Natural killer cell (primary cell): ENCODE results near the gene PCARE. TPM values are rescaled to one million over a fixed set of nuclear protein-coding genes. Genes with fewer than 3 reads are reported as not detected.

Experiments
- ATAC-seq, 3 donors: fragments of 150-1000 bp in 2 of 3; fragments of 200-7000 bp in 1 of 3; cut with Tn5 transposase; 1 replicate in 1 of 3; 2 replicates in 2 of 3; pipeline ENCODE4 v1.10.0; 2021; ENCODE audit warnings: mild to moderate bottlenecking in 2 of 3, moderate library complexity in 2 of 3
- DNase-seq, 2 donors: peaks; one replicate each; pipeline versions ENCODE4 v3.0.0 to v3.0.0-alpha.2; 2013 to 2021; ENCODE audit warnings: mixed read lengths in 1 of 2
- H3K27ac ChIP-seq: one replicate; pipeline ENCODE4 v1.5.1; 2013; ENCODE audit warnings: mild to moderate bottlenecking, low read length
- H3K27me3 ChIP-seq: one replicate; pipeline ENCODE4 v1.6.1; 2013; ENCODE audit warnings: low read length; ENCODE audit not compliant: control insufficient read depth, insufficient read depth
- H3K36me3 ChIP-seq: one replicate; pipeline ENCODE4 v1.6.1; 2013; ENCODE audit warnings: low read length; ENCODE audit not compliant: control insufficient read depth, insufficient read depth
- H3K4me1 ChIP-seq: one replicate; pipeline ENCODE4 v1.6.1; 2013; ENCODE audit warnings: low read length; ENCODE audit not compliant: control insufficient read depth, insufficient read depth
- H3K4me3 ChIP-seq: one replicate; pipeline ENCODE4 v1.5.1; 2013; ENCODE audit warnings: low read length
- H3K9me3 ChIP-seq: one replicate; pipeline ENCODE4 v1.6.1; 2013; ENCODE audit warnings: low read length; ENCODE audit not compliant: control insufficient read depth, insufficient read depth
- H3K27ac Mint-ChIP-seq, 2 donors: one replicate each; pipeline ENCODE4 v1.8.0; 2022; ENCODE audit warnings: mild to moderate bottlenecking in 2 of 2, mixed read lengths in 2 of 2, moderate library complexity in 1 of 2
- H3K27me3 Mint-ChIP-seq, 2 donors: one replicate each; pipeline ENCODE4 v1.8.0; 2022; ENCODE audit warnings: low read depth in 2 of 2, mixed read lengths in 2 of 2
- H3K36me3 Mint-ChIP-seq: one replicate; pipeline ENCODE4 v1.8.0; 2022; ENCODE audit warnings: mixed read lengths
- H3K4me1 Mint-ChIP-seq, 2 donors: one replicate each; pipeline ENCODE4 v1.8.0; 2022; ENCODE audit warnings: mixed read lengths in 2 of 2
- H3K4me3 Mint-ChIP-seq: one replicate; pipeline ENCODE4 v1.8.0; 2022; ENCODE audit warnings: mild to moderate bottlenecking, moderate library complexity, mixed read lengths
- H3K9me3 Mint-ChIP-seq, 2 donors: one replicate each; pipeline ENCODE4 v1.8.0; 2022; ENCODE audit warnings: mixed read lengths in 2 of 2
- WGBS: methylation state at CpG from one replicate; pipeline ENCODE4 v1.1.7; 2013; ENCODE audit warnings: missing lambda C conversion rate; ENCODE audit not compliant: insufficient coverage; 5-methylcytosine and 5-hydroxymethylcytosine counted together
- intact Hi-C: fragments of 100-400 bp; cut with micrococcal nuclease; formaldehyde crosslinking; loops from one replicate; pipeline ENCODE4 v1.14.2; 2022
- total RNA-seq, 4 donors: library from RNA; stranded (reverse); fragments of 120-200 nt in 1 of 4; gene quantifications; one replicate each; pipeline versions ENCODE4 v1.2.3 to v1.2.4, GENCODE V29; 2013 to 2022
- TF ChIP-seq, protein P1 (sequence below): fragments of 200-600 bp; IDR thresholded peaks from one replicate; pipeline ENCODE4 v1.8.0; 2022; ENCODE audit warnings: antibody characterized with exemption

The PCARE gene
- total RNA-seq, 3 donors from 2014 or later (not counting 1 experiment from before 2014, with no cell fraction given), result not detected

DNA sequence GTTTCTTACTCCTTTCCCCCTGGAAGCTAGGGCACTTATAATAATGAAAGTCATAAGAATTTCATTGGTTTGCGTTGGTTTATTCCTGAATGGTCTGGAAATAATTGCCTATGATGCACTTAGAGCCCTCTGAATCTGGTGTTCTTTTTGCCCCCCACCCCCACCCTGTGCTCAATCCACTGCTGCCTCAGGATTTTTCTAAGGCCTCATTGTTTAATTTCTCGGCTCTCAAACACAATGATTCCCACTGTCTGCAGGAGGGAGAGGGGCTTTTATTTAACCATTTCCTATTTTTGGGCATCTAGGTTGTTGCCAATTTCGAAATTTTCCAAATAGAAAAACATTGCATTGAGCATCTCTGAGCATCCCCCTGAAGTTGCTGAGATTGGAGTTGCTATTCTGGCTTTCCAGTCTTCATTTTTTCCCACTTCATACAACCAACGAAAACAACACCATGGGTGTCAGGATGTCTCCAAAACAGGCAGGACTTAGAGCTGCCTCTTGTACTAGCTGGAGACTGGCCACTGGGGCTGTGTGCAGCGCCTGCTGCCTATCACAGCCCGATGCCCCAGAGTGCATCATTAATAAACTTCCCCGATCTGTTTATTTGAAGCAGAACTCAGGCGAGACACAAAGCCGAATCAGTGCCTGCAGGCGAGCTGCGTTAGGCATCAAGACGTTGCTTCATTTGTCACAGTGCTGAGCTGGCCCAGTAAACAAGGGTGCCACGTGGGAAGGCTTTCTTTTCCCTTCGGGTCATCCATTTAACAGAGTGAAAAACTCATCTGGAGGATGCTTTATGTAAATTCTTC is 1.8 kb upstream of the PCARE start:
- H3K4me3 Mint-ChIP-seq, result no peak overlapping the region
- no peaks in the 10 kb centered on the region for H3K36me3 Mint-ChIP-seq
- peaks cover 9% of the 10 kb centered on the region for H3K9me3 ChIP-seq
- H3K27me3 ChIP-seq, result no peaks in the 10 kb centered on the region
- no peaks in the 10 kb centered on the region for H3K36me3 ChIP-seq
- ATAC-seq, result no peak
- no peaks in the 10 kb centered on the region for H3K9me3 Mint-ChIP-seq
- H3K27ac ChIP-seq, result no peak overlapping the region
- no peak for DNase-seq
- H3K4me1 ChIP-seq, result no peaks in the 10 kb centered on the region
- 85% methylated on average over 14 of the region's 14 CpGs for WGBS
- TF ChIP-seq, protein P1, sequence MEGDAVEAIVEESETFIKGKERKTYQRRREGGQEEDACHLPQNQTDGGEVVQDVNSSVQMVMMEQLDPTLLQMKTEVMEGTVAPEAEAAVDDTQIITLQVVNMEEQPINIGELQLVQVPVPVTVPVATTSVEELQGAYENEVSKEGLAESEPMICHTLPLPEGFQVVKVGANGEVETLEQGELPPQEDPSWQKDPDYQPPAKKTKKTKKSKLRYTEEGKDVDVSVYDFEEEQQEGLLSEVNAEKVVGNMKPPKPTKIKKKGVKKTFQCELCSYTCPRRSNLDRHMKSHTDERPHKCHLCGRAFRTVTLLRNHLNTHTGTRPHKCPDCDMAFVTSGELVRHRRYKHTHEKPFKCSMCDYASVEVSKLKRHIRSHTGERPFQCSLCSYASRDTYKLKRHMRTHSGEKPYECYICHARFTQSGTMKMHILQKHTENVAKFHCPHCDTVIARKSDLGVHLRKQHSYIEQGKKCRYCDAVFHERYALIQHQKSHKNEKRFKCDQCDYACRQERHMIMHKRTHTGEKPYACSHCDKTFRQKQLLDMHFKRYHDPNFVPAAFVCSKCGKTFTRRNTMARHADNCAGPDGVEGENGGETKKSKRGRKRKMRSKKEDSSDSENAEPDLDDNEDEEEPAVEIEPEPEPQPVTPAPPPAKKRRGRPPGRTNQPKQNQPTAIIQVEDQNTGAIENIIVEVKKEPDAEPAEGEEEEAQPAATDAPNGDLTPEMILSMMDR, result no peak
- no peaks in the 10 kb centered on the region for H3K4me1 Mint-ChIP-seq
- intact Hi-C loops, result no loop called here
- no peak overlapping the region for H3K4me3 ChIP-seq
- H3K27me3 Mint-ChIP-seq, result no peaks in the 10 kb centered on the region
- no peak overlapping the region for H3K27ac Mint-ChIP-seq

DNA sequence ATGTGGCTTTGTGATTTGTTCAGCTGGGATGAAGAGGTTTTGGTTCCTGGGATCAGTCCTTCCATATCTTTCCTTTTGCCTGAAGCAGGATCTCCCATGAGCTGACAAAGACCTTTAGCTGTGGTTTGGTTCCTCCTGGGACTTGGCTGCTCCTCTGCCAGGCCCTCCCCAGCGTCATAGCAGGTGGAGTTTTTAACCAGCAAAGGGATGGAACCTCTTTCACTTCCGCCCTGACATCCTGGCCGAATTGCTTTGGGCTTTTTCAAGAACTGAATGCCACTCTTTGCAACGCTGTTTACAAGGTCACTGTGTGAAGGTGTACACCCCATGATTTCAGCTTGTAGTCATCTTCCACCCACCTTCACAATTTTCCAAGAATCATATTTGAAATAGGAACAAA is 390 bp downstream of the PCARE start:
- no peak for ATAC-seq

DNA sequence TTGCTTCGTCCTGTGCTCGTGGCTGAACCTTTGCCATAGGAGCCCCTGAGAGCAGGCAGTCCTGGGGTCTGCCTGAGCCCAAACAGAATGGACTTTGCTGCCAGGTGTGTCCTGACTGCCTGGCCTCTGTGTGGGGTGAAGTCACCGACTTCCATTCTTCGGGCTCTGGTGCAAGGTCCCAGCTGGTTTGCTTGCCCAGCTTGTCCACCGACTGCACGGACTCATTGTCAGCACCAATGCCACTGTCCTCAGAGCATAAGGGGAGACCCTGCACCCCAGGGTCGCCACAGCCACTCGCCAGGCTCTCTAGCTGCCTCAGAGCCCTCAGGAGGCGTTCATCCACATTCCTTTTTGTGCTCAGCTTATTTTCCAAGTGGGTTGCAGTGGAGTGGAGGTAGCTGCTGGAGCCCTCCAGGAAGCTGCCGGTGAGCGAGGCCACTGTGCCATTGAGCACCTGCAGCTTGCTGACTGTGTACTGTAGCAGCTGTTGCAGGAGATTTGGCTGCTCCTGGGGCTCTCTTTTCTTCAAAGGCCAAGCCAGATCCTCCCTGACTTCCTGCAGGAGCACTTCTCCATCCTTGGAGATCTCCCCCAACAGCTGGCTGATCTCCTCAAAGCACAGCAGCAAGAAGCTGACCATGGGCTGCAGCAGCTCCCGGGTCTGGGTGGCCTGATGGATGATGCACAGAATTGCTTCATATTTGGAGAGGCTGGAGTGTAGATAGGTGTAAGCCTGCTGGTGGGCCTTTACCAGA is 1.2 kb downstream of the PCARE start:
- Histone ChIP-seq H3K4me1 (no peaks in the 10 kb centered on the region), H3K27ac (no peak overlapping the region), H3K4me3 (no peak overlapping the region), H3K27me3 (no peaks in the 10 kb centered on the region), H3K9me3 (no peaks in the 10 kb centered on the region), H3K36me3 (no peaks in the 10 kb centered on the region)
- H3K27me3 Mint-ChIP-seq, result no peaks in the 10 kb centered on the region
- no peak for DNase-seq
- H3K27ac Mint-ChIP-seq, result no peak overlapping the region
- no peak overlapping the region for H3K4me3 Mint-ChIP-seq
- TF ChIP-seq, protein P1, result no peak
- H3K4me1 Mint-ChIP-seq, result no peaks in the 10 kb centered on the region
- H3K36me3 Mint-ChIP-seq, result no peaks in the 10 kb centered on the region
- no peaks in the 10 kb centered on the region for H3K9me3 Mint-ChIP-seq
- ATAC-seq, result no peak
- WGBS, result 88% methylated on average over 12 of the region's 12 CpGs
- intact Hi-C loops, result no loop called here

More for the DNA sequence above, 390 bp downstream of the PCARE start:
- Histone ChIP-seq H3K36me3 (no peaks in the 10 kb centered on the region), H3K9me3 (no peaks in the 10 kb centered on the region), H3K4me1 (no peaks in the 10 kb centered on the region), H3K27ac (no peak overlapping the region), H3K4me3 (no peak overlapping the region), H3K27me3 (no peaks in the 10 kb centered on the region)
- H3K9me3 Mint-ChIP-seq, result no peaks in the 10 kb centered on the region
- H3K4me1 Mint-ChIP-seq, result no peaks in the 10 kb centered on the region
- intact Hi-C loops, result no loop called here
- H3K27me3 Mint-ChIP-seq, result no peaks in the 10 kb centered on the region
- TF ChIP-seq, protein P1, result no peak
- no peak for DNase-seq
- H3K4me3 Mint-ChIP-seq, result no peak overlapping the region
- H3K27ac Mint-ChIP-seq, result no peak overlapping the region
- no peaks in the 10 kb centered on the region for H3K36me3 Mint-ChIP-seq
- 65% methylated on average over 4 of the region's 4 CpGs for WGBS
